Activated naive CD8-positive, alpha-beta T cell treated with anti-CD3 and anti-CD28 coated beads, Interleukin-2, amount 50 U/mL, for 24 hours (primary cell): ENCODE results near the gene CCNL1.
A peak's percentile ranks its signal among the peaks of the same experiment; 100 is the strongest.

Experiments used
- ATAC-seq: fragments of 150-1000 bp; cut with Tn5 transposase; one replicate; pipeline ENCODE4 v1.10.0; 2021
- DNase-seq: peaks from one replicate; pipeline ENCODE4 v3.0.0; 2021
- H3K27ac Mint-ChIP-seq: one replicate; pipeline ENCODE4 v1.8.0; 2021; ENCODE audit warnings: mild to moderate bottlenecking, mixed read lengths
- H3K27me3 Mint-ChIP-seq: one replicate; pipeline ENCODE4 v1.8.0; 2021; ENCODE audit warnings: mixed read lengths
- H3K36me3 Mint-ChIP-seq: one replicate; pipeline ENCODE4 v1.8.0; 2021; ENCODE audit warnings: low read depth, mixed read lengths
- H3K4me1 Mint-ChIP-seq: one replicate; pipeline ENCODE4 v1.8.0; 2021; ENCODE audit warnings: mixed read lengths
- H3K4me3 Mint-ChIP-seq: one replicate; pipeline ENCODE4 v1.8.0; 2021; ENCODE audit warnings: mild to moderate bottlenecking, moderate library complexity, mixed read lengths
- H3K9me3 Mint-ChIP-seq: one replicate; pipeline ENCODE4 v1.8.0; 2021; ENCODE audit warnings: mixed read lengths

CCNL1 gene

GRCh38 chr3:157142315-157142714 is 17.6 kb downstream of the CCNL1 start:
- H3K4me1 Mint-ChIP-seq: peaks cover 10% of the 10 kb centered on the region
- DNase-seq (no peak), ATAC-seq (no peak)
- no peak overlapping the region for H3K4me3 Mint-ChIP-seq
- peaks cover 25% of the 10 kb centered on the region for H3K36me3 Mint-ChIP-seq
- H3K27ac Mint-ChIP-seq: peak overlapping the region; percentile 48
- no peaks in the 10 kb centered on the region for H3K9me3 Mint-ChIP-seq
- no peaks in the 10 kb centered on the region for H3K27me3 Mint-ChIP-seq

GRCh38 chr3:157139938-157140534 is 19.9 kb downstream of the CCNL1 start:
- no peak overlapping the region for H3K27ac Mint-ChIP-seq
- H3K36me3 Mint-ChIP-seq: peaks cover 10% of the 10 kb centered on the region
- H3K9me3 Mint-ChIP-seq: no peaks in the 10 kb centered on the region
- DNase-seq: no peak
- no peaks in the 10 kb centered on the region for H3K27me3 Mint-ChIP-seq
- peaks cover 23% of the 10 kb centered on the region for H3K4me1 Mint-ChIP-seq
- no peak overlapping the region for H3K4me3 Mint-ChIP-seq
- ATAC-seq: no peak

- Mint-ChIP-seq H3K4me3 (no peak overlapping the region), H3K27ac (no peak overlapping the region), H3K4me1 (peaks cover 44% of the 10 kb centered on the region), H3K36me3 (peaks cover 2% of the 10 kb centered on the region), H3K27me3 (no peaks in the 10 kb centered on the region), H3K9me3 (no peaks in the 10 kb centered on the region)
- no peak for ATAC-seq
- DNase-seq: no peak
Measured at GRCh38 chr3:157136647-157137387, 23.1 kb downstream of the CCNL1 start.

- H3K36me3 Mint-ChIP-seq: peaks cover 2% of the 10 kb centered on the region
- peaks cover 54% of the 10 kb centered on the region for H3K4me1 Mint-ChIP-seq
- no peak for ATAC-seq
- no peak overlapping the region for H3K27ac Mint-ChIP-seq
- no peaks in the 10 kb centered on the region for H3K27me3 Mint-ChIP-seq
- H3K9me3 Mint-ChIP-seq: no peaks in the 10 kb centered on the region
- H3K4me3 Mint-ChIP-seq: no peak overlapping the region
- DNase-seq: no peak
Measured at GRCh38 chr3:157135671-157136396, 24.1 kb downstream of the CCNL1 start.

- Mint-ChIP-seq H3K4me3 (no peak overlapping the region), H3K9me3 (no peaks in the 10 kb centered on the region), H3K27me3 (no peaks in the 10 kb centered on the region), H3K4me1 (peaks cover 64% of the 10 kb centered on the region), H3K27ac (no peak overlapping the region), H3K36me3 (peaks cover 2% of the 10 kb centered on the region)
- DNase-seq (no peak), ATAC-seq (peak; percentile 59)
Measured at GRCh38 chr3:157134620-157135191, 25.2 kb downstream of the CCNL1 start.

- no peaks in the 10 kb centered on the region for H3K9me3 Mint-ChIP-seq
- H3K4me1 Mint-ChIP-seq: peaks cover 74% of the 10 kb centered on the region
- ATAC-seq (no peak), DNase-seq (no peak)
- no peak overlapping the region for H3K4me3 Mint-ChIP-seq
- H3K36me3 Mint-ChIP-seq: peaks cover 2% of the 10 kb centered on the region
- no peaks in the 10 kb centered on the region for H3K27me3 Mint-ChIP-seq
- no peak overlapping the region for H3K27ac Mint-ChIP-seq
Measured at GRCh38 chr3:157133434-157134320, 26.3 kb downstream of the CCNL1 start.

- DNase-seq (no peak), ATAC-seq (no peak)
- Mint-ChIP-seq H3K27ac (peak overlapping the region; percentile 9), H3K36me3 (peaks cover 2% of the 10 kb centered on the region), H3K4me1 (peaks cover 79% of the 10 kb centered on the region), H3K4me3 (no peak overlapping the region), H3K27me3 (no peaks in the 10 kb centered on the region), H3K9me3 (no peaks in the 10 kb centered on the region)
Measured at GRCh38 chr3:157132936-157133335, 27.0 kb downstream of the CCNL1 start.

GRCh38 chr3:157132341-157132740 is 27.6 kb downstream of the CCNL1 start:
- Mint-ChIP-seq H3K27ac (peak overlapping the region; percentile 55), H3K4me3 (no peak overlapping the region), H3K4me1 (peaks cover 82% of the 10 kb centered on the region), H3K9me3 (no peaks in the 10 kb centered on the region), H3K36me3 (peaks cover 2% of the 10 kb centered on the region), H3K27me3 (no peaks in the 10 kb centered on the region)
- ATAC-seq (no peak), DNase-seq (no peak)

GRCh38 chr3:157131861-157132260 is 28.1 kb downstream of the CCNL1 start:
- no peak for ATAC-seq

GRCh38 chr3:157130467-157131251 is 29.3 kb downstream of the CCNL1 start:
- H3K36me3 Mint-ChIP-seq: peaks cover 1% of the 10 kb centered on the region

More at GRCh38 chr3:157131861-157132260, 28.1 kb downstream of the CCNL1 start:
- Mint-ChIP-seq H3K36me3 (peaks cover 2% of the 10 kb centered on the region), H3K4me1 (peaks cover 82% of the 10 kb centered on the region), H3K4me3 (no peak overlapping the region), H3K27ac (peak overlapping the region; percentile 55), H3K27me3 (no peaks in the 10 kb centered on the region), H3K9me3 (no peaks in the 10 kb centered on the region)
- no peak for DNase-seq

GRCh38 chr3:157129803-157130466 is 30.0 kb downstream of the CCNL1 start:
- Mint-ChIP-seq H3K36me3 (no peaks in the 10 kb centered on the region), H3K27ac (peak overlapping the region; percentile 94), H3K4me3 (peak overlapping the region; percentile 65), H3K9me3 (no peaks in the 10 kb centered on the region), H3K4me1 (peaks cover 82% of the 10 kb centered on the region), H3K27me3 (no peaks in the 10 kb centered on the region)
- DNase-seq (peak; percentile 28), ATAC-seq (no peak)

More at GRCh38 chr3:157130467-157131251, 29.3 kb downstream of the CCNL1 start:
- no peak for ATAC-seq
- peak overlapping the region; percentile 65 for H3K4me3 Mint-ChIP-seq
- peaks cover 86% of the 10 kb centered on the region for H3K4me1 Mint-ChIP-seq
- DNase-seq: peak; percentile 74
- peak overlapping the region; percentile 94 for H3K27ac Mint-ChIP-seq
- no peaks in the 10 kb centered on the region for H3K27me3 Mint-ChIP-seq
- no peaks in the 10 kb centered on the region for H3K9me3 Mint-ChIP-seq

- Mint-ChIP-seq H3K9me3 (no peaks in the 10 kb centered on the region), H3K27me3 (no peaks in the 10 kb centered on the region), H3K36me3 (no peaks in the 10 kb centered on the region), H3K27ac (peak overlapping the region; percentile 94), H3K4me3 (peak overlapping the region; percentile 65), H3K4me1 (peaks cover 76% of the 10 kb centered on the region)
- peak; percentile 2 for ATAC-seq
- DNase-seq: peak; percentile 52
Measured at GRCh38 chr3:157128771-157129681, 30.9 kb downstream of the CCNL1 start.
